WI38 (cell line): ENCODE measurements around the gene CAB39.

ENCODE experiments used
- H3K4me3 ChIP-seq: 2 replicates; pipeline ENCODE4 v1.5.1; 2011; ENCODE audit warnings: low read depth, mild to moderate bottlenecking, control low read depth, low read length
- CTCF ChIP-seq: IDR thresholded peaks from 2 replicates; pipeline ENCODE4 v1.5.1; 2012; ENCODE audit warnings: low read depth, mild to moderate bottlenecking, control low read depth, low read length

CAB39 gene

GRCh38 chr2:230676546-230676945 lies 36.1 kb upstream of the CAB39 start:
- TF ChIP-seq CTCF, result no peak
- no peak overlapping the region for H3K4me3 ChIP-seq

GRCh38 chr2:230677201-230677946 lies 35.3 kb upstream of the CAB39 start:
- TF ChIP-seq CTCF, result no peak
- H3K4me3 ChIP-seq, result no peak overlapping the region

- no peak for TF ChIP-seq CTCF
- H3K4me3 ChIP-seq, result no peak overlapping the region
These were observed 34.6 kb upstream of the CAB39 start for GRCh38 chr2:230678018-230678417.

- H3K4me3 ChIP-seq, result no peak overlapping the region
- TF ChIP-seq CTCF, result no peak
These were observed 34.2 kb upstream of the CAB39 start for GRCh38 chr2:230678451-230678850.

- H3K4me3 ChIP-seq, result no peak overlapping the region
- no peak for TF ChIP-seq CTCF
These were observed 32.0 kb upstream of the CAB39 start for GRCh38 chr2:230680463-230681170.

GRCh38 chr2:230681171-230681545 lies 31.5 kb upstream of the CAB39 start:
- TF ChIP-seq CTCF, result no peak
- H3K4me3 ChIP-seq, result no peak overlapping the region

- TF ChIP-seq CTCF, result no peak
- no peak overlapping the region for H3K4me3 ChIP-seq
These were observed 30.1 kb upstream of the CAB39 start for GRCh38 chr2:230682546-230682945.
